GM06990 (cell line): ENCODE measurements around the gene FILIP1.

ENCODE experiments used
- DNase-seq: peaks from one replicate; pipeline ENCODE4 v3.0.0-alpha.2; 2011; ENCODE audit not compliant: insufficient read length; ENCODE audit errors: extremely low read depth
- H3K27me3 ChIP-seq: replicated peaks from 2 replicates; pipeline ENCODE4 v1.6.0; 2011; ENCODE audit warnings: low read length; ENCODE audit not compliant: control insufficient read depth, insufficient read depth
- H3K36me3 ChIP-seq: 2 replicates; pipeline ENCODE4 v1.5.1; 2011; ENCODE audit warnings: low read length; ENCODE audit not compliant: control insufficient read depth, insufficient read depth
- H3K4me3 ChIP-seq: replicated peaks from 2 replicates; pipeline ENCODE4 v1.5.1; 2011; ENCODE audit warnings: low read depth, mild to moderate bottlenecking, control low read depth, low read length
- TF ChIP-seq, protein P1 (sequence below): IDR thresholded peaks from 2 replicates; pipeline ENCODE4 v1.5.1; 2011; ENCODE audit warnings: low read length, control low read depth, mild to moderate bottlenecking, inconsistent platforms; ENCODE audit not compliant: insufficient read depth, poor library complexity, severe bottlenecking

Gene FILIP1

DNA sequence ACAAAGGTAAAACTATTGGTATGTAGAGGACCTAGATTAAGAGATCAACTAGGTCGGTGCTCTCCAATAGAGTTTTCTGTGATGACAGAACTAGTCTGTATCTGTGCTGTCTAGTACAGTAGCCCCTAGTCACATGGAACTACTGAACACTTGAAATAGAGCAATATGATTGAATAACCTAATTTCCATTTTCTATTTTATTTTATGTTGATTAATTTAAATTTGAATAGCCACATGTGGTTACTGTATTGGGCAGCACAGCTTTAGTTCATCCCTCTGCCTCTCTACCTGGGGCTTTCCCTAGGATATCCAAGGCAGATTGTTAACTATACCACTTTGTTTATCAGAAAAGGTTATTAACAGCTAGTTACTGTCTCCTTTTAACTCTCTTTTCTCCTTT is 27.0 kb downstream of the FILIP1 start:
- Histone ChIP-seq H3K27me3 (no peaks in the 10 kb centered on the region), H3K36me3 (no peaks in the 10 kb centered on the region), H3K4me3 (no peak overlapping the region)
- TF ChIP-seq, protein P1, sequence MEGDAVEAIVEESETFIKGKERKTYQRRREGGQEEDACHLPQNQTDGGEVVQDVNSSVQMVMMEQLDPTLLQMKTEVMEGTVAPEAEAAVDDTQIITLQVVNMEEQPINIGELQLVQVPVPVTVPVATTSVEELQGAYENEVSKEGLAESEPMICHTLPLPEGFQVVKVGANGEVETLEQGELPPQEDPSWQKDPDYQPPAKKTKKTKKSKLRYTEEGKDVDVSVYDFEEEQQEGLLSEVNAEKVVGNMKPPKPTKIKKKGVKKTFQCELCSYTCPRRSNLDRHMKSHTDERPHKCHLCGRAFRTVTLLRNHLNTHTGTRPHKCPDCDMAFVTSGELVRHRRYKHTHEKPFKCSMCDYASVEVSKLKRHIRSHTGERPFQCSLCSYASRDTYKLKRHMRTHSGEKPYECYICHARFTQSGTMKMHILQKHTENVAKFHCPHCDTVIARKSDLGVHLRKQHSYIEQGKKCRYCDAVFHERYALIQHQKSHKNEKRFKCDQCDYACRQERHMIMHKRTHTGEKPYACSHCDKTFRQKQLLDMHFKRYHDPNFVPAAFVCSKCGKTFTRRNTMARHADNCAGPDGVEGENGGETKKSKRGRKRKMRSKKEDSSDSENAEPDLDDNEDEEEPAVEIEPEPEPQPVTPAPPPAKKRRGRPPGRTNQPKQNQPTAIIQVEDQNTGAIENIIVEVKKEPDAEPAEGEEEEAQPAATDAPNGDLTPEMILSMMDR, result no peak
- no peak for DNase-seq

DNA sequence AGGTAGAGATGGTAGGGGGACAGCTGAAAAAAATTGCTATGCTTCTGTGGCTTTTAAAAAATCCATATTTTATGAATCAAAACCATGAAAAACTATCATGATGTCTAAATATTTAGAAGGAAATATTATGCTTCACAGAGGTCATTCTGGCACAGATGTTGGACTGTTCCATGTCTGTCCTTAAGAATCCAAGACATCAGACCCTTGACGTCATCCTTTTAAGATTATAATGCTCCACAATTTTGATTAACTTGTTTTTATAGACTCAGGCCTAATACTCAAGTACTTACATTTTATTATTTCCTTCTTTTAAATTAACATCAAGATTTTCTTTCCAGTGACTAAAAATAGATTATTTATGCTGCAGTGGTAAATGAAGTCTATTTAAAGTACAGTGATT is 29.7 kb downstream of the FILIP1 start:
- TF ChIP-seq, protein P1, result no peak

GRCh38 chr6:75463061-75463460 is 30.5 kb downstream of the FILIP1 start:
- TF ChIP-seq, protein P1, result no peak
- Histone ChIP-seq H3K36me3 (no peaks in the 10 kb centered on the region), H3K4me3 (no peak overlapping the region), H3K27me3 (no peaks in the 10 kb centered on the region)
- DNase-seq, result no peak

More for the DNA sequence above, 29.7 kb downstream of the FILIP1 start:
- Histone ChIP-seq H3K4me3 (no peak overlapping the region), H3K36me3 (no peaks in the 10 kb centered on the region), H3K27me3 (no peaks in the 10 kb centered on the region)
- DNase-seq, result no peak

DNA sequence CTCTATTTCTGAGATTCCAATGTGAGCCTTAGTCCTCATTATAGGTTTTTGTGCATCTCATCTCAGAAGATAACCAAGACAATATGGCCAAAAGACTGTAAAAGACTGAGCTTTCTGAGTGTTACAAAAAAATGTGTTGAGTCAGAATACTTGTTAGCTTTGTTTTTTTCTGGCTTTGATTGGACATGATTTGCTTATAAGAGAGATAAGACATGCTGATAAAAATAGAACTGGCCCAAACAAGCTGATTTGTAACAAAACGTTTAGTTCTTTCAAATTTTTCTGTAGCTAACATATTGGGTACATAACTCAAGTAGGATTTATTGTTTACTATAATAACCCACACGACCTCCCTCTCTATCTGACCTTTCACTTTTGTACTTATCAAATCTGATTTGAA is 32.9 kb downstream of the FILIP1 start:
- DNase-seq, result no peak
- H3K36me3 ChIP-seq, result no peaks in the 10 kb centered on the region
- no peak overlapping the region for H3K4me3 ChIP-seq
- H3K27me3 ChIP-seq, result no peaks in the 10 kb centered on the region
- TF ChIP-seq, protein P1, result no peak

DNA sequence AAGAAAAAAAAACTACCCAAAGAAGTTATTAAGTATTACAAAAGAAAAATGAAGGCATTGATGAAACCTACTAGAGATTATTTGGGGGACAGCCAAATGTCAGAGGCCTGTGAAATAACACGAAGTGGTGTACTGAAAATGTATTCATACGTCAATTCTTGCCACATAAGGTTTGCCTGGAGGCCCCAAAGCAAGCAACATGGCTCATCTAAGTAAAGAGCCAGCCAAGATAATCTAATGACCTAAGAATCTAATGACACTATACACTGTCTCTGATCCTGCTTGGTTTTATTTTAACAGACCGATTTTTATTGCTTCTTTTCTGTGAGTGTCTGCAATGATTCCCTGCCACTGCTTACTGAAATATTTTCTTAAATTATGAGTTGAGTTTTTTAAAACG is 34.7 kb downstream of the FILIP1 start:
- Histone ChIP-seq H3K4me3 (no peak overlapping the region), H3K36me3 (no peaks in the 10 kb centered on the region), H3K27me3 (no peaks in the 10 kb centered on the region)
- DNase-seq, result no peak
- TF ChIP-seq, protein P1, result no peak

DNA sequence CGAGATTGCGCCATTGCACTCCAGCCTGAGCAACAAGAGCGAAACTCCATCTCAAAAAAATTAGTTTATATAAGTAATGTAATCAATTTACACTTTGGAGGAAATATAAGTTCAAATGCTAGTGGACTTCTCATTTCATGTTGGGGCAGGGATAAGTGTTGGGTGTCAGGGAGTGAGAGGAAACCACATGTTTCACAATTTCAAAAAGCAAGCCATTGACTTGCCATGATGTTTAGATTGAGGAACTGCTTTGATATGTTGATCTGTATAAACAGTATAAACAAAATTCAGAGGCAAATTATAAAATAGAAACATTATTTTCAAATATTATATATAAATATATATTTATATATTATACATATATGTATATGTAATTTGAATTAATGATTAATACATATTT is 42.7 kb downstream of the FILIP1 start:
- H3K4me3 ChIP-seq, result no peak overlapping the region
- no peak for DNase-seq
- TF ChIP-seq, protein P1, result no peak

More for the DNA sequence above, 42.7 kb downstream of the FILIP1 start:
- Histone ChIP-seq H3K27me3 (no peaks in the 10 kb centered on the region), H3K36me3 (no peaks in the 10 kb centered on the region)
